Pancreas (tissue), 10 donors: ENCODE measurements around the gene ABHD10. TPM values are rescaled to one million over a fixed set of nuclear protein-coding genes. Genes with fewer than 3 reads are reported as not detected.

ENCODE experiments used
- ATAC-seq, 4 donors: fragments of 200-7000 bp; cut with Tn5 transposase; one replicate each; pipeline versions ENCODE4 v1.8.0 to v1.9.1; 2020; ENCODE audit warnings: mild to moderate bottlenecking in 4 of 4, moderate library complexity in 4 of 4
- DNase-seq, 6 donors: peaks; one replicate each; pipeline ENCODE4 v3.0.0-alpha.2; 2020
- FAIRE-seq: peaks from 2 replicates; lab custom pipeline; 2012; peaks lifted over from hg19 to GRCh38; lab: Jason Lieb, UNC
- H3K27ac ChIP-seq, 4 donors: fragments of 200-600 bp; sonication (generic); 1 replicate in 3 of 4; 2 replicates in 1 of 4; pipeline versions ENCODE4 v1.5.0 to v1.8.0; 2020
- H3K27me3 ChIP-seq, 4 donors: fragments of 200-600 bp; one replicate each; pipeline ENCODE4 v1.8.0; 2021
- H3K36me3 ChIP-seq, 3 donors: fragments of 200-600 bp; sonication (generic) in 1 of 3; one replicate each; pipeline versions ENCODE4 v1.5.0 to v1.8.0; 2020 to 2021
- H3K4me1 ChIP-seq, 3 donors: fragments of 200-600 bp; one replicate each; pipeline ENCODE4 v1.8.0; 2021
- H3K4me3 ChIP-seq, 4 donors: fragments of 200-600 bp; sonication (generic) in 2 of 4; one replicate each; pipeline versions ENCODE4 v1.5.0 to v1.8.0; 2020 to 2021
- H3K9me3 ChIP-seq, 4 donors: fragments of 200-600 bp; one replicate each; pipeline ENCODE4 v1.8.0; 2021
- CTCF ChIP-seq, 4 donors: fragments of 200-600 bp; sonication (generic) in 3 of 4; IDR thresholded peaks; one replicate each; pipeline versions ENCODE4 v1.5.0 to v1.8.0; 2021; ENCODE audit warnings: antibody characterized with exemption in 4 of 4
- WGBS, 2 donors: extraction: QIAGEN DNeasy Blood & Tissue Kit; methylation state at CpG; one replicate each; pipeline ENCODE4 v1.1.7; 2013; 5-methylcytosine and 5-hydroxymethylcytosine counted together
- intact Hi-C, 3 donors: fragments of 100-400 bp; cut with DNase I; formaldehyde crosslinking; loops; one replicate each; pipeline versions ENCODE4 v1.11.1 to v1.14.2; 2022
- polyA plus RNA-seq, 2 donors: library from polyadenylated mRNA; stranded (reverse); fragments of 200-250 nt; gene quantifications; one replicate each; pipeline ENCODE4 v1.2.3, GENCODE V29; 2013
- total RNA-seq, 6 donors: library from RNA; stranded (reverse); fragmentation: NEBNext Ultra II Directional in 4 of 6; extraction: Animal tissue kit (Norgen Biotek cat#: 25700) in 4 of 6; gene quantifications; one replicate each; pipeline versions ENCODE4 v1.2.1 to v1.2.4, GENCODE V29; 2021 to 2023
- donor health status: healthy with polysubstance abuse.
- donor health status: DM: no; HTN: no; CAD: no; lungs with moderate emphysema.
- donor health status: DM: no; HTN: no; CAD: no.
- donor health status: control.
- donor health status: control.
- donor health status: Bipolar disorder and iron deficiency.
- donor health status: DM: yes; HTN: yes; CAD: no.
- donor health status: DM: no; HTN: no; CAD: no.
- donor health status: DM: no; HTN: no; CAD: no.
- donor health status: DM: yes; HTN: yes; CAD: no.

The ABHD10 gene
- total and polyA plus RNA-seq, 8 donors: 10.3 to 19.5 (median 13.6) TPM

GRCh38 chr3:111980716-111981456 lies 2.1 kb downstream of the ABHD10 start:
- FAIRE-seq (no peak), ATAC-seq (no peak), DNase-seq (no peak)
- Histone ChIP-seq H3K9me3 (no peaks in the 10 kb centered on the region), H3K4me1 (peaks cover 0 to 33% (median 30%) of the 10 kb centered on the region in 3 donors), H3K27ac (no peak overlapping the region), H3K27me3 (no peaks in the 10 kb centered on the region), H3K4me3 (no peak overlapping the region), H3K36me3 (no peaks in the 10 kb centered on the region)
- intact Hi-C loops: no loop called here
- TF ChIP-seq CTCF (IDR thresholded peaks at IDR 0.05): no peak
- 76 to 81% methylated on average over 10 of the region's 10 CpGs for WGBS, 2 donors

GRCh38 chr3:111981457-111981763 lies 2.6 kb downstream of the ABHD10 start:
- ATAC-seq (no peak), FAIRE-seq (no peak), DNase-seq (no peak)
- TF ChIP-seq CTCF (IDR thresholded peaks at IDR 0.05): no peak
- Histone ChIP-seq H3K36me3 (no peaks in the 10 kb centered on the region), H3K4me1 (peaks cover 0 to 33% (median 30%) of the 10 kb centered on the region in 3 donors), H3K9me3 (no peaks in the 10 kb centered on the region), H3K27me3 (no peaks in the 10 kb centered on the region), H3K4me3 (no peak overlapping the region), H3K27ac (no peak overlapping the region)
- intact Hi-C loops: no loop called here
- WGBS, 2 donors: 19 to 23% methylated on average over 3 of the region's 3 CpGs

- H3K4me3 ChIP-seq: no peak overlapping the region
- H3K27me3 ChIP-seq: no peaks in the 10 kb centered on the region
- no peaks in the 10 kb centered on the region for H3K36me3 ChIP-seq
- intact Hi-C loops: no loop called here
- no peak for TF ChIP-seq CTCF (IDR thresholded peaks at IDR 0.05)
- FAIRE-seq (no peak), DNase-seq (no peak), ATAC-seq (no peak)
- H3K4me1 ChIP-seq: peaks cover 0 to 30% (median 26%) of the 10 kb centered on the region in 3 donors
- no peaks in the 10 kb centered on the region for H3K9me3 ChIP-seq
- WGBS, 2 donors: 63 to 64% methylated on average over 2 of the region's 2 CpGs
- no peak overlapping the region for H3K27ac ChIP-seq
Observed at GRCh38 chr3:111984636-111985298, 5.9 kb downstream of the ABHD10 start.

GRCh38 chr3:111986800-111987199 lies 8.0 kb downstream of the ABHD10 start:
- intact Hi-C loops: no loop called here
- 80 to 84% methylated on average over 3 of the region's 3 CpGs for WGBS, 2 donors
- DNase-seq (no peak), FAIRE-seq (no peak), ATAC-seq (no peak)
- Histone ChIP-seq H3K27ac (no peak overlapping the region), H3K9me3 (no peaks in the 10 kb centered on the region), H3K4me1 (peaks cover 0 to 10% (median 8%) of the 10 kb centered on the region in 3 donors), H3K4me3 (no peak overlapping the region), H3K36me3 (peaks cover 0 to 10% (median 7%) of the 10 kb centered on the region in 3 donors), H3K27me3 (no peaks in the 10 kb centered on the region)
- TF ChIP-seq CTCF (IDR thresholded peaks at IDR 0.05): no peak
